Chondrocyte (in vitro differentiated cells): ENCODE results near the gene PSME3. TPM values are rescaled to one million over a fixed set of nuclear protein-coding genes. Genes with fewer than 3 reads are reported as not detected.
"Not testable (repeated sequence)": the region's sequence is repeated elsewhere in the genome, so short reads cannot be mapped to it uniquely, and the experiment has no call there.

Experiments
- DNase-seq: peaks from one replicate; pipeline ENCODE4 v3.0.0; 2021; ENCODE audit warnings: mixed read lengths, low spot score
- H3K27ac Mint-ChIP-seq: one replicate; pipeline ENCODE4 v1.8.0; 2021; ENCODE audit warnings: mild to moderate bottlenecking, moderate library complexity, mixed read lengths; ENCODE audit not compliant: unreplicated experiment
- H3K27me3 Mint-ChIP-seq: 2 replicates; pipeline ENCODE4 v1.8.0; 2021; ENCODE audit warnings: low read depth, mixed read lengths
- H3K36me3 Mint-ChIP-seq: 2 replicates; pipeline ENCODE4 v1.8.0; 2021; ENCODE audit warnings: low read depth, mixed read lengths
- H3K4me1 Mint-ChIP-seq: 2 replicates; pipeline ENCODE4 v1.8.0; 2021; ENCODE audit warnings: low read depth, mild to moderate bottlenecking, mixed read lengths
- H3K4me3 Mint-ChIP-seq: one replicate; pipeline ENCODE4 v1.8.0; 2021; ENCODE audit warnings: mild to moderate bottlenecking, moderate library complexity, mixed read lengths; ENCODE audit not compliant: unreplicated experiment
- H3K9me3 Mint-ChIP-seq: 2 replicates; pipeline ENCODE4 v1.8.0; 2021; ENCODE audit warnings: low read depth, mixed read lengths
- CTCF ChIP-seq: fragments of 200-600 bp; sonication (generic); IDR thresholded peaks from 2 replicates; pipeline ENCODE4 v1.5.0; 2021; ENCODE audit warnings: antibody characterized with exemption, mild to moderate bottlenecking, moderate library complexity
- total RNA-seq: library from RNA; stranded (reverse); gene quantifications from 3 replicates; pipeline ENCODE4 v1.2.1, GENCODE V29; 2021

Gene PSME3
- total RNA-seq, 1 donor from 2014 or later: 111 TPM

- H3K4me1 Mint-ChIP-seq: peaks cover 7% of the 10 kb centered on the region
- no peaks in the 10 kb centered on the region for H3K27me3 Mint-ChIP-seq
- H3K36me3 Mint-ChIP-seq: peaks cover 2% of the 10 kb centered on the region
- no peak for DNase-seq
- H3K9me3 Mint-ChIP-seq: peaks cover 6% of the 10 kb centered on the region
- no peak overlapping the region for H3K27ac Mint-ChIP-seq
- H3K4me3 Mint-ChIP-seq: no peak overlapping the region
- no peak for TF ChIP-seq CTCF
Observed at GRCh38 chr17:42866216-42866615, 33.0 kb downstream of the PSME3 start.

- no peak for DNase-seq
- Mint-ChIP-seq H3K4me3 (no peak overlapping the region), H3K27me3 (no peaks in the 10 kb centered on the region), H3K9me3 (peaks cover 11% of the 10 kb centered on the region), H3K36me3 (peaks cover 6% of the 10 kb centered on the region), H3K27ac (peak overlapping the region; percentile 9), H3K4me1 (peaks cover 7% of the 10 kb centered on the region)
- TF ChIP-seq CTCF: no peak
Observed at GRCh38 chr17:42866631-42867575, 33.7 kb downstream of the PSME3 start.

- not testable (repeated sequence) for H3K27me3 Mint-ChIP-seq
- peaks cover 11% of the 10 kb centered on the region for H3K9me3 Mint-ChIP-seq
Observed at GRCh38 chr17:42867694-42868261, 34.6 kb downstream of the PSME3 start.

GRCh38 chr17:42868338-42868737 is 35.1 kb downstream of the PSME3 start:
- no peak overlapping the region for H3K27ac Mint-ChIP-seq
- DNase-seq: no peak
- no peak for TF ChIP-seq CTCF
- H3K27me3 Mint-ChIP-seq: peaks cover 2% of the 10 kb centered on the region
- H3K9me3 Mint-ChIP-seq: peaks cover 11% of the 10 kb centered on the region
- H3K36me3 Mint-ChIP-seq: peaks cover 6% of the 10 kb centered on the region
- no peak overlapping the region for H3K4me3 Mint-ChIP-seq
- H3K4me1 Mint-ChIP-seq: peaks cover 11% of the 10 kb centered on the region

More at GRCh38 chr17:42867694-42868261, 34.6 kb downstream of the PSME3 start:
- H3K4me3 Mint-ChIP-seq, H3K36me3 Mint-ChIP-seq, DNase-seq, H3K27ac Mint-ChIP-seq, H3K4me1 Mint-ChIP-seq: not testable (repeated sequence)

- Mint-ChIP-seq H3K9me3 (peaks cover 14% of the 10 kb centered on the region), H3K27ac (no peak overlapping the region), H3K4me3 (no peak overlapping the region), H3K36me3 (peaks cover 6% of the 10 kb centered on the region), H3K27me3 (peaks cover 2% of the 10 kb centered on the region), H3K4me1 (peaks cover 18% of the 10 kb centered on the region)
- TF ChIP-seq CTCF: no peak
- DNase-seq: no peak
Observed at GRCh38 chr17:42871647-42872046, 38.5 kb downstream of the PSME3 start.
